HepG2 (cell line): ENCODE data around the gene ZGRF1. TPM values are rescaled to one million over a fixed set of nuclear protein-coding genes. Genes with fewer than 3 reads are reported as not detected.

ENCODE experiments used
- ADNP ChIP-seq: sonication (generic); formaldehyde crosslinking; IDR thresholded peaks from 2 replicates; pipeline ENCODE4 v1.4.0; 2020; ENCODE audit warnings: missing genetic modification reagents
- BHLHE40 ChIP-seq: IDR thresholded peaks from 2 replicates; pipeline ENCODE4 v1.6.1; 2011; ENCODE audit warnings: low read length, improper control_type of control experiment
- CCDC6 ChIP-seq: sonication (generic); formaldehyde crosslinking; IDR thresholded peaks from 2 replicates; pipeline ENCODE4 v1.8.1; 2022; ENCODE audit warnings: mild to moderate bottlenecking, missing genetic modification reagents, moderate library complexity
- CENPT ChIP-seq: sonication (generic); formaldehyde crosslinking; IDR thresholded peaks from 2 replicates; pipeline ENCODE4 v1.8.0; 2022; ENCODE audit warnings: low read depth, mild to moderate bottlenecking, moderate library complexity, missing genetic modification reagents
- GPN1 ChIP-seq: sonication (generic); formaldehyde crosslinking; IDR thresholded peaks from 2 replicates; pipeline ENCODE4 v1.5.1; 2020; ENCODE audit warnings: missing genetic modification reagents, borderline replicate concordance
- JUNB ChIP-seq: sonication (generic); formaldehyde crosslinking; IDR thresholded peaks from 2 replicates; pipeline ENCODE4 v1.8.0; 2022; ENCODE audit warnings: missing genetic modification reagents, mild to moderate bottlenecking, borderline replicate concordance
- SMYD3 ChIP-seq: sonication (generic); formaldehyde crosslinking; IDR thresholded peaks from 2 replicates; pipeline ENCODE4 v1.8.1; 2023; ENCODE audit warnings: mild to moderate bottlenecking, missing genetic modification reagents
- SOX6 ChIP-seq, 2 experiments: fragments of 450-650 bp in 1 of 2; sonication (generic) in 1 of 2; formaldehyde crosslinking in 1 of 2; IDR thresholded peaks; 2 replicates each; pipeline versions ENCODE4 v1.4.0 to v1.6.1; 2017 to 2020; ENCODE audit warnings: antibody characterized with exemption in 1 of 2, mild to moderate bottlenecking in 1 of 2, missing genetic modification reagents in 1 of 2
- TFE3 ChIP-seq: IDR thresholded peaks from 2 replicates; pipeline ENCODE4 v1.6.1; 2016
- THAP7 ChIP-seq: sonication (generic); formaldehyde crosslinking; IDR thresholded peaks from 2 replicates; pipeline ENCODE4 v1.8.1; 2023; ENCODE audit warnings: mild to moderate bottlenecking, missing genetic modification reagents
- TSC22D2 ChIP-seq: sonication (generic); formaldehyde crosslinking; IDR thresholded peaks from 2 replicates; pipeline ENCODE4 v1.5.1; 2020; ENCODE audit warnings: missing genetic modification reagents, mild to moderate bottlenecking, borderline replicate concordance
- ZFP37 ChIP-seq: sonication (generic); formaldehyde crosslinking; IDR thresholded peaks from 2 replicates; pipeline ENCODE4 v1.4.0; 2020; ENCODE audit warnings: missing genetic modification reagents, borderline replicate concordance
- ZNF24 ChIP-seq: fragments of 450-650 bp; IDR thresholded peaks from 2 replicates; pipeline ENCODE4 v1.6.1; 2017; ENCODE audit warnings: antibody characterized with exemption, mild to moderate bottlenecking
- ZNF274 ChIP-seq: sonication (generic); formaldehyde crosslinking; IDR thresholded peaks from 2 replicates; pipeline ENCODE4 v1.5.1; 2020; ENCODE audit warnings: mild to moderate bottlenecking, missing genetic modification reagents
- ZNF367 ChIP-seq: sonication (generic); formaldehyde crosslinking; IDR thresholded peaks from 2 replicates; pipeline ENCODE4 v1.4.0; 2020; ENCODE audit warnings: missing genetic modification reagents, borderline replicate concordance
- ZNF646 ChIP-seq: sonication (generic); formaldehyde crosslinking; IDR thresholded peaks from 2 replicates; pipeline ENCODE4 v1.9.0; 2021; ENCODE audit warnings: mild to moderate bottlenecking, missing genetic modification reagents
- ZNF800 ChIP-seq: sonication (generic); formaldehyde crosslinking; IDR thresholded peaks from 2 replicates; pipeline ENCODE4 v1.4.0; 2020; ENCODE audit warnings: missing genetic modification reagents
- polyA plus RNA-seq, 8 experiments: library from polyadenylated mRNA; depleted of rRNA in 3 of 8; stranded (reverse) in 7 of 8; unstranded in 1 of 8; fragments of >200 nt; fragmentation: Illumina TruSeq in 4 of 8; extraction: Trizol in 4 of 8; gene quantifications; 2 replicates each; pipeline versions ENCODE4 v1.2.1 to v1.2.3, GENCODE V29; 2011 to 2016; ENCODE audit warnings: low read depth in 4 of 8, missing spikeins in 1 of 8, mixed read lengths in 1 of 8; ENCODE audit not compliant: insufficient read depth in 1 of 8
- total RNA-seq, 5 experiments: library from RNA; depleted of rRNA; stranded (reverse); fragments of >200 nt; fragmentation: Illumina TruSeq; extraction: Trizol; gene quantifications; 2 replicates each; pipeline ENCODE4 v1.2.3, GENCODE V29; 2016; ENCODE audit warnings: low read depth in 1 of 5

Gene ZGRF1
- total and polyA plus RNA-seq, 2 of the 13 experiments (the other 11 are each of a cell fraction or from before 2014, with no cell fraction given) = 8.6 to 15.9 TPM

GRCh38 chr4:112636688-112637551, at the start of gene ZGRF1, which contains the start of gene LARP7 (continued):
- TF ChIP-seq CCDC6 (peak; percentile 52; the same call in 1 of the 2 replicates), SMYD3 (CRISPR knock-in tag) (no peak), ZNF274 (CRISPR knock-in tag) (no peak; the same call in 1 of the 2 replicates), ZNF24 (no peak), SOX6 (IDR thresholded peaks at IDR 0.05) (no peak), SOX6 (CRISPR knock-in tag; IDR thresholded peaks at IDR 0.05) (peak; percentile 52), ZFP37 (CRISPR knock-in tag) (peak; percentile 81; the same call in 1 of the 2 replicates), CENPT (CRISPR knock-in tag) (no peak), GPN1 (CRISPR knock-in tag) (no peak), ADNP (CRISPR knock-in tag) (no peak), JUNB (0 out of 2 replicates have a peak, but pooled peaks have one; percentile 27), BHLHE40 (no peak), ZNF800 (peak; percentile 72; the same call in 1 of the 2 replicates), ZNF367 (CRISPR knock-in tag) (0 out of 2 replicates have a peak, but pooled peaks have one; percentile 39), ZNF646 (CRISPR knock-in tag) (no peak), THAP7 (CRISPR knock-in tag) (no peak), TSC22D2 (CRISPR knock-in tag) (no peak), TFE3 (CRISPR knock-in tag) (no peak)
